ENCODE measurements around the gene ATXN2. TPM values are rescaled to one million over a fixed set of nuclear protein-coding genes. Genes with fewer than 3 reads are reported as not detected.

Gene ATXN2
- total and polyA plus RNA-seq, 10 donors = 7.7 to 77.8 (median 56.8) TPM

DNA sequence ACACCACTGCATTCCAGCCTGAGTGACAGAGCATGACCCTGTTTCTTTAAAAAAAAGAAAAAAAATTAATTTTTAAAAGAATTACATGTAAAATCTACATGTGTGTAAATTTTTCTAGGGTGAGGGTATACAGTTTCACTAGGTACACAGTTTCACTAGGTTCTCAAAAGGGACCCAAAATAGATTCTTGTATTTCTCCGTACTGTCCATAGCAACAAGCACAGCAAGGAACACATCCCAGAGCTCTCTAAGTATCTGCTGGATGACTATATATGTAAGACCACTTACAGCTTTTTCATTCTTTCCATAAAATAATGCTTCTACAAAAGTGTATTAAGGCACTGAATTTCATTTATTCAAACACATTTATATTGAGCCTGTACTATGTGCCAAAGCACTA lies 55.1 kb downstream of the ATXN2 start:
- peaks cover 0 to 90% (median 46%) of the 10 kb centered on the region in 6 donors for H3K36me3 ChIP-seq
- intact Hi-C loops (cut with DNase I; ENCODE audit: low total_unique reads) = no loop called here
- H3K4me1 ChIP-seq = no peaks in the 10 kb centered on the region
- H3K4me3 ChIP-seq = no peak overlapping the region
- TF ChIP-seq, protein P1, sequence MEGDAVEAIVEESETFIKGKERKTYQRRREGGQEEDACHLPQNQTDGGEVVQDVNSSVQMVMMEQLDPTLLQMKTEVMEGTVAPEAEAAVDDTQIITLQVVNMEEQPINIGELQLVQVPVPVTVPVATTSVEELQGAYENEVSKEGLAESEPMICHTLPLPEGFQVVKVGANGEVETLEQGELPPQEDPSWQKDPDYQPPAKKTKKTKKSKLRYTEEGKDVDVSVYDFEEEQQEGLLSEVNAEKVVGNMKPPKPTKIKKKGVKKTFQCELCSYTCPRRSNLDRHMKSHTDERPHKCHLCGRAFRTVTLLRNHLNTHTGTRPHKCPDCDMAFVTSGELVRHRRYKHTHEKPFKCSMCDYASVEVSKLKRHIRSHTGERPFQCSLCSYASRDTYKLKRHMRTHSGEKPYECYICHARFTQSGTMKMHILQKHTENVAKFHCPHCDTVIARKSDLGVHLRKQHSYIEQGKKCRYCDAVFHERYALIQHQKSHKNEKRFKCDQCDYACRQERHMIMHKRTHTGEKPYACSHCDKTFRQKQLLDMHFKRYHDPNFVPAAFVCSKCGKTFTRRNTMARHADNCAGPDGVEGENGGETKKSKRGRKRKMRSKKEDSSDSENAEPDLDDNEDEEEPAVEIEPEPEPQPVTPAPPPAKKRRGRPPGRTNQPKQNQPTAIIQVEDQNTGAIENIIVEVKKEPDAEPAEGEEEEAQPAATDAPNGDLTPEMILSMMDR (IDR thresholded peaks at IDR 0.05 in 8 of 11, conservative IDR thresholded peaks at IDR 0.05 in 3 of 11) = no peak
- TF ChIP-seq POLR2A (IDR thresholded peaks at IDR 0.05) (no peak), POLR2AphosphoS5 (IDR thresholded peaks at IDR 0.05) (no peak)
- DNase-seq = no peak
- H3K27ac ChIP-seq = no peak overlapping the region
- WGBS, 5 donors = 94 to 100% (median 98%) methylated on average over 1 of the region's 1 CpG
- H3K27me3 ChIP-seq (replicated peaks in 1 of 7) = no peaks in the 10 kb centered on the region
- H3K9me3 ChIP-seq = no peaks in the 10 kb centered on the region

DNA sequence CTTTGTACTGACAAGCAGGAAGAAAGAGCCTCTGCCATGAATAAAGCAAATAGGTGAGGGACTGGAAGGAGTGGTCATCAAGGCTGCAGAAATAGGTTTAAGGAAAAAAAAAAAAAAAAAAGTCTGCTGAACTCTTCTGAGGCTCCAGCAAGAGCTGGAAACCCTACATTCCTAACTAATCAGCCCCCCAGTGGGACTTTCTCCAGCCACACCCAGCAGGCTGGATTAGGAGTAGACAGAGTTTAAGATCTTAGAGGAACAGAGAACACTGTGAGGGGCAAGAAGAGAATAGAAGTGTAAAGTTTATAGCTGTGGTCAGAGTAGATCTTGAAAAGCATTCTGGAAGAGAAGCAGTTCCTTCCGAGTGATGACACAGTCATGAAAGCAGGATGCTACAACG lies 66.4 kb downstream of the ATXN2 start:
- H3K9me3 ChIP-seq = no peaks in the 10 kb centered on the region
- TF ChIP-seq, protein P1 (IDR thresholded peaks at IDR 0.05 in 8 of 11, conservative IDR thresholded peaks at IDR 0.05 in 3 of 11) = no peak
- no peak overlapping the region for H3K4me3 ChIP-seq
- DNase-seq = no peak
- intact Hi-C loops (cut with DNase I; ENCODE audit: low total_unique reads) = no loop called here
- H3K36me3 ChIP-seq = peaks cover 0 to 75% (median 2%) of the 10 kb centered on the region in 6 donors
- peaks cover 0 to 13% (median 0%) of the 10 kb centered on the region in 6 donors for H3K4me1 ChIP-seq
- H3K27me3 ChIP-seq (replicated peaks in 1 of 7) = no peaks in the 10 kb centered on the region
- WGBS, 5 donors = 93 to 98% (median 94%) methylated on average over 2 of the region's 2 CpGs
- H3K27ac ChIP-seq = no peak overlapping the region

DNA sequence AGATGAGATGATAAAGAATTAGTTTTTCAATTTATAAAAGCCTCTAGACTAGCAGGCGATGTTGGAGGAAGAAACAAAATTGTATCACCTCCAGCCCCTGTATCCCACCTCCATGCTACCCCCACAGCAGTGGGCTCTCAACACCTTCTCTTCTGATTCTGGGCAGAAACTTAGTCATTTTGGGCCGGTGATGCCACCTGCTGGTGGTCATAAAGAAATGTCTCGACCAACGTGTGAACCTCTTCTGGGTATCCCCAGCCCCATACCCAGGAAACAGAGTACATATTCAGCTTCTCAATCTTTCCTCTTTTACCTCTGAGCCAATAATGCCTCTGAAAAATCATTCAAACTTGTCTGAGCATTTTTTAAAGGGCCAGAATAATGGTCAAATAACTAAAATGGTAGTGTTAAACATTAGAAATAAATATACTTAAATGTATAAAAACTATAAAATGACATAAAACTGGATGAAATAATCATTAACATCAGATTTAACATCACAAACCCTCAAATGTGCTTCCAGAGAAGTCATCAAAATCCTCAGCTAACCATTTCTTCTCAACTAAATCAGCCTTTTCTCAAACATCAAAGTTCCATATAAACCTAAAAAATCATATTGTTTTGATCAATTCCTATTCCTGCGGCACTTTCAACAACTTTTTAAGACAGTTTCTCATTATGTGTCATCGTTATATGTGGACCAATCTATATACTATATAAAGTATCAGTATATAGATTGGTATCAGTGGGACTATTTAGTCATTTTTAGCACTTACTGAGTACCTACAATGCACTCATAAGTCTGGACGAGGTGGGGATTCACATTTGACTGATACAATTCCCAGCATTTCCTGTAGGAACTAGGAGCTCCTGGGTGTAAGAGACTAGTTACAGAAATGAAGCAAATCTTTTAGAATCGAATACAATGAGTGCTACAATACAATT lies 69.4 kb downstream of the ATXN2 start:
- intact Hi-C loops (cut with DNase I; ENCODE audit: low total_unique reads) = loop anchor here (5.0 kb wide), 1 partner anchor 132 kb away; no protein-coding TSS in a partner anchor
- Histone ChIP-seq H3K4me3 (no peak overlapping the region), H3K27ac (no peak overlapping the region), H3K27me3 (replicated peaks in 1 of 7) (no peaks in the 10 kb centered on the region), H3K4me1 (peaks cover 0 to 13% (median 0%) of the 10 kb centered on the region in 6 donors), H3K9me3 (no peaks in the 10 kb centered on the region), H3K36me3 (peaks cover 0 to 87% (median 8%) of the 10 kb centered on the region in 6 donors)
- WGBS, 5 donors = 48 to 54% (median 51%) methylated on average over 8 of the region's 8 CpGs
- no peak for DNase-seq
- no peak for TF ChIP-seq POLR2A (IDR thresholded peaks at IDR 0.05)
- TF ChIP-seq, protein P1 (IDR thresholded peaks at IDR 0.05 in 8 of 11, conservative IDR thresholded peaks at IDR 0.05 in 3 of 11) = peak in 10 of 11 experiments; percentile 34 to 77 (median 64)

DNA sequence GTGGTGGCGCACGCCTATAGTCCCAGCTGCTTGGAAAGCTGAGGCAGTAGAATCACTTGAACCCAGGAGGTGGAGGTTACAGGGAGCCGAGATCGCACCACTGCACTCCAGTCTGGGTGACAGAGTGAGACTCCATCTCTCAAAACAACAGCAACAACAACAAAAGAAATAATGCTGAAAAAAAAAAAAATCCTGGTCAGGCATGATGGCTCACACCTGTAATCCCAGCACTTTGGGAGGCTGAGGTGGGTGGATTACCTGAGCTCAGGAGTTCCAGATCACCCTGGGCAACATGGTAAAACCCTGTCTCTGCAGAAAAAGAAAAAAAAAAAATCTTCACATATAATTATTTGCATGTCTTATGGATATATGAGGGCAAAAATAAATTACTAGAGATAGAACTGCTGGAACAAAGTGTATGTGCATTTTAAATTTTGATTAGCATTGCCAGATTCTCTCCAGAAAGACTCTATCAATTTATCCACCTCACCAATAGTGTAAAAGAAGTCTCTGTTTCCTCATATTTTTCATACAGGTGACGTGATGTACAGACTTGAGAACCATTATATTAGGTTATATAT lies 75.4 kb downstream of the ATXN2 start:
- Histone ChIP-seq H3K9me3 (no peaks in the 10 kb centered on the region), H3K36me3 (peaks cover 0 to 100% (median 54%) of the 10 kb centered on the region in 6 donors), H3K4me3 (no peak overlapping the region), H3K4me1 (no peaks in the 10 kb centered on the region), H3K27me3 (replicated peaks in 1 of 7) (no peaks in the 10 kb centered on the region), H3K27ac (no peak overlapping the region)
- DNase-seq = no peak
- intact Hi-C loops (cut with DNase I; ENCODE audit: low total_unique reads) = no loop called here
- WGBS, 5 donors = 92 to 99% (median 98%) methylated on average over 5 of the region's 5 CpGs
- TF ChIP-seq, protein P1 (IDR thresholded peaks at IDR 0.05 in 8 of 11, conservative IDR thresholded peaks at IDR 0.05 in 3 of 11) = no peak
